Right ventricle myocardium superior (tissue), 1 donor: ENCODE results near the gene DGLUCY. TPM values are rescaled to one million over a fixed set of nuclear protein-coding genes. Genes with fewer than 3 reads are reported as not detected.

Source experiments
- total RNA-seq: library from RNA; stranded (reverse); fragmentation: NEBNext Ultra II Directional; extraction: Animal tissue kit (Norgen Biotek cat#: 25700); gene quantifications from one replicate; pipeline ENCODE4 v1.2.1, GENCODE V29; 2021
- donor health status: DM: no; HTN: yes; CAD: no; lungs with severe emphysema.

DGLUCY gene
- total RNA-seq, 1 donor from 2014 or later = 240 TPM

Other genes starting within 250 kb of the DGLUCY start
- 14.6 TPM for gene RPS6KA5, start 53.4 kb upstream of the DGLUCY start, total RNA-seq
- 0.13 TPM for gene GPR68, start 130.6 kb downstream of the DGLUCY start, total RNA-seq